Hepatocyte (in vitro differentiated cells): Measurements from ENCODE around the gene ZMYM4.

Source experiments
- CTCF ChIP-seq: fragments of 200-600 bp; sonication (generic); IDR thresholded peaks from 2 replicates; pipeline ENCODE4 v1.5.1; 2016; ENCODE audit warnings: antibody characterized with exemption, mild to moderate bottlenecking; ENCODE audit not compliant: poor library complexity
- EZH2 ChIP-seq: fragments of 200-600 bp; sonication (generic); IDR thresholded peaks from 2 replicates; pipeline ENCODE4 v1.6.1; 2016; ENCODE audit warnings: antibody characterized with exemption, mild to moderate bottlenecking, borderline replicate concordance

GRCh38 chr1:35269201-35269988, 886 bp downstream of the ZMYM4 start:
- TF ChIP-seq EZH2: no peak
- no peak for TF ChIP-seq CTCF
